ENCODE data around the gene ATP2A2.
"Not testable (repeated sequence)": the region's sequence is repeated elsewhere in the genome, so short reads cannot be mapped to it uniquely, and the experiment has no call there.

ATP2A2 gene

GRCh38 chr12:110354172-110354780 lies 73.2 kb downstream of the ATP2A2 start:
- Histone ChIP-seq H3K9ac (ENCODE audit: low read depth, low read length, poor library complexity) (no peak overlapping the region), H4K8ac (ENCODE audit: low read depth, low read length) (no peak overlapping the region), H4K91ac (ENCODE audit: low read depth, low read length, poor library complexity) (no peak overlapping the region), H3K14ac (ENCODE audit: low read length) (no peak overlapping the region), H3K4ac (ENCODE audit: low read length) (no peak overlapping the region), H2BK15ac (ENCODE audit: low read length) (no peak overlapping the region), H3K4me3 (ENCODE audit: low read length in 2 of 2) (no peak overlapping the region), H3K4me2 (ENCODE audit: insufficient read depth, low read length, poor library complexity, severe bottlenecking) (no peak overlapping the region), H3K4me1 (ENCODE audit: control insufficient read depth in 2 of 2, insufficient read depth in 1 of 2, low read depth in 1 of 2, low read length in 2 of 2) (no peaks in the 10 kb centered on the region), H3K79me1 (ENCODE audit: low read depth, low read length) (no peaks in the 10 kb centered on the region), H3K23ac (ENCODE audit: low read depth, low read length, poor library complexity) (peak overlapping the region; percentile 13), H3K18ac (ENCODE audit: low read length) (no peak overlapping the region), H3K36me3 (replicated peaks in 1 of 2; ENCODE audit: control insufficient read depth in 2 of 2, insufficient read depth in 2 of 2, low read length in 2 of 2) (peaks cover 9 to 34% of the 10 kb centered on the region in 2 donors), H2BK5ac (ENCODE audit: low read length) (no peak overlapping the region), H2AFZ (ENCODE audit: low read length) (no peak overlapping the region), H3K27me3 (ENCODE audit: control insufficient read depth in 3 of 3, insufficient read depth in 3 of 3, low read depth in 1 of 3, low read length in 3 of 3) (no peaks in the 10 kb centered on the region), H2BK120ac (ENCODE audit: low read depth, low read length) (no peak overlapping the region), H3K27ac (replicated peaks; ENCODE audit: low read length) (no peak overlapping the region), H2AK5ac (ENCODE audit: low read depth, low read length) (no peak overlapping the region), H3K9me3 (replicated peaks in 1 of 2; ENCODE audit: control insufficient read depth in 2 of 2, insufficient read depth in 1 of 2, low read depth in 1 of 2, low read length in 2 of 2) (no peaks in the 10 kb centered on the region), H2BK12ac (ENCODE audit: low read length) (no peak overlapping the region)
- WGBS, 2 donors (ENCODE audit: extremely low coverage in 2 of 2, insufficient read length in 2 of 2, insufficient replicate concordance in 1 of 2), result no CpG with 5 or more reads among the region's 7 CpGs
- no peak for DNase-seq (ENCODE audit: low spot score)

- H3K14ac ChIP-seq (ENCODE audit: low read length), result no peak overlapping the region
- DNase-seq (ENCODE audit: low spot score), result no peak
- H3K4me2 ChIP-seq (ENCODE audit: insufficient read depth, low read length, poor library complexity, severe bottlenecking), result no peak overlapping the region
- H2BK5ac ChIP-seq (ENCODE audit: low read length), result no peak overlapping the region
- no peak overlapping the region for H4K8ac ChIP-seq (ENCODE audit: low read depth, low read length)
- H2BK15ac ChIP-seq (ENCODE audit: low read length), result no peak overlapping the region
- H4K91ac ChIP-seq (ENCODE audit: low read depth, low read length, poor library complexity), result no peak overlapping the region
- no peak overlapping the region for H3K4ac ChIP-seq (ENCODE audit: low read length)
- H3K4me3 ChIP-seq (ENCODE audit: low read length in 2 of 2), result no peak overlapping the region
- H2BK120ac ChIP-seq (ENCODE audit: low read depth, low read length), result no peak overlapping the region
- H3K27ac ChIP-seq (replicated peaks; ENCODE audit: low read length), result no peak overlapping the region
- H3K79me1 ChIP-seq (ENCODE audit: low read depth, low read length), result no peaks in the 10 kb centered on the region
- H3K23ac ChIP-seq (ENCODE audit: low read depth, low read length, poor library complexity), result no peak overlapping the region
- peaks cover 1 to 26% of the 10 kb centered on the region in 2 donors for H3K36me3 ChIP-seq (replicated peaks in 1 of 2; ENCODE audit: control insufficient read depth in 2 of 2, insufficient read depth in 2 of 2, low read length in 2 of 2)
- H3K9me3 ChIP-seq (replicated peaks in 1 of 2; ENCODE audit: control insufficient read depth in 2 of 2, insufficient read depth in 1 of 2, low read depth in 1 of 2, low read length in 2 of 2), result no peaks in the 10 kb centered on the region
- no CpG with 5 or more reads among the region's 3 CpGs for WGBS, 2 donors (ENCODE audit: extremely low coverage in 2 of 2, insufficient read length in 2 of 2, insufficient replicate concordance in 1 of 2)
- H3K18ac ChIP-seq (ENCODE audit: low read length), result no peak overlapping the region
- H2AK5ac ChIP-seq (ENCODE audit: low read depth, low read length), result no peak overlapping the region
- no peak overlapping the region for H2AFZ ChIP-seq (ENCODE audit: low read length)
- H3K27me3 ChIP-seq (ENCODE audit: control insufficient read depth in 3 of 3, insufficient read depth in 3 of 3, low read depth in 1 of 3, low read length in 3 of 3), result no peaks in the 10 kb centered on the region
- H3K9ac ChIP-seq (ENCODE audit: low read depth, low read length, poor library complexity), result no peak overlapping the region
- no peak overlapping the region for H2BK12ac ChIP-seq (ENCODE audit: low read length)
- no peaks in the 10 kb centered on the region for H3K4me1 ChIP-seq (ENCODE audit: control insufficient read depth in 2 of 2, insufficient read depth in 1 of 2, low read depth in 1 of 2, low read length in 2 of 2)
Observed at GRCh38 chr12:110355073-110355472, 74.0 kb downstream of the ATP2A2 start.

- not testable (repeated sequence) for DNase-seq (ENCODE audit: low spot score); H2BK12ac ChIP-seq (ENCODE audit: low read length); H3K4me2 ChIP-seq (ENCODE audit: insufficient read depth, low read length, poor library complexity, severe bottlenecking); H3K14ac ChIP-seq (ENCODE audit: low read length); H3K18ac ChIP-seq (ENCODE audit: low read length); H3K27ac ChIP-seq (replicated peaks; ENCODE audit: low read length); H4K8ac ChIP-seq (ENCODE audit: low read depth, low read length); H3K9ac ChIP-seq (ENCODE audit: low read depth, low read length, poor library complexity); H2AK5ac ChIP-seq (ENCODE audit: low read depth, low read length); H2AFZ ChIP-seq (ENCODE audit: low read length); H2BK120ac ChIP-seq (ENCODE audit: low read depth, low read length); H2BK15ac ChIP-seq (ENCODE audit: low read length); H3K4me1 ChIP-seq (ENCODE audit: control insufficient read depth in 2 of 2, insufficient read depth in 1 of 2, low read depth in 1 of 2, low read length in 2 of 2); H3K79me1 ChIP-seq (ENCODE audit: low read depth, low read length); H3K27me3 ChIP-seq (ENCODE audit: control insufficient read depth in 3 of 3, insufficient read depth in 3 of 3, low read depth in 1 of 3, low read length in 3 of 3); H3K9me3 ChIP-seq (replicated peaks in 1 of 2; ENCODE audit: control insufficient read depth in 2 of 2, insufficient read depth in 1 of 2, low read depth in 1 of 2, low read length in 2 of 2); H4K91ac ChIP-seq (ENCODE audit: low read depth, low read length, poor library complexity); H3K4me3 ChIP-seq (ENCODE audit: low read length in 2 of 2); H3K23ac ChIP-seq (ENCODE audit: low read depth, low read length, poor library complexity); H3K36me3 ChIP-seq (replicated peaks in 1 of 2; ENCODE audit: control insufficient read depth in 2 of 2, insufficient read depth in 2 of 2, low read length in 2 of 2); H2BK5ac ChIP-seq (ENCODE audit: low read length); H3K4ac ChIP-seq (ENCODE audit: low read length)
- WGBS, 2 donors (ENCODE audit: extremely low coverage in 2 of 2, insufficient read length in 2 of 2, insufficient replicate concordance in 1 of 2), result no CpG with 5 or more reads among the region's 8 CpGs
Observed at GRCh38 chr12:110358384-110359097, 77.5 kb downstream of the ATP2A2 start.

- peaks cover 0 to 2% of the 10 kb centered on the region in 2 donors for H3K4me1 ChIP-seq (ENCODE audit: control insufficient read depth in 2 of 2, insufficient read depth in 1 of 2, low read depth in 1 of 2, low read length in 2 of 2)
- H3K79me1 ChIP-seq (ENCODE audit: low read depth, low read length), result no peaks in the 10 kb centered on the region
- no peaks in the 10 kb centered on the region for H3K27me3 ChIP-seq (ENCODE audit: control insufficient read depth in 3 of 3, insufficient read depth in 3 of 3, low read depth in 1 of 3, low read length in 3 of 3)
- H3K36me3 ChIP-seq (replicated peaks in 1 of 2; ENCODE audit: control insufficient read depth in 2 of 2, insufficient read depth in 2 of 2, low read length in 2 of 2), result no peaks in the 10 kb centered on the region
- no peak overlapping the region for H3K4me2 ChIP-seq (ENCODE audit: insufficient read depth, low read length, poor library complexity, severe bottlenecking)
- no peak overlapping the region for H4K91ac ChIP-seq (ENCODE audit: low read depth, low read length, poor library complexity)
- no peak overlapping the region for H3K4ac ChIP-seq (ENCODE audit: low read length)
- H3K14ac ChIP-seq (ENCODE audit: low read length), result no peak overlapping the region
- no peak overlapping the region for H2BK5ac ChIP-seq (ENCODE audit: low read length)
- no peak overlapping the region for H3K4me3 ChIP-seq (ENCODE audit: low read length in 2 of 2)
- no peak overlapping the region for H3K23ac ChIP-seq (ENCODE audit: low read depth, low read length, poor library complexity)
- no peak overlapping the region for H2BK12ac ChIP-seq (ENCODE audit: low read length)
- no peak overlapping the region for H4K8ac ChIP-seq (ENCODE audit: low read depth, low read length)
- H3K18ac ChIP-seq (ENCODE audit: low read length), result no peak overlapping the region
- no CpG with 5 or more reads among the region's 1 CpG for WGBS, 2 donors (ENCODE audit: extremely low coverage in 2 of 2, insufficient read length in 2 of 2, insufficient replicate concordance in 1 of 2)
- H2AK5ac ChIP-seq (ENCODE audit: low read depth, low read length), result no peak overlapping the region
- no peak overlapping the region for H2BK120ac ChIP-seq (ENCODE audit: low read depth, low read length)
- H2BK15ac ChIP-seq (ENCODE audit: low read length), result no peak overlapping the region
- H2AFZ ChIP-seq (ENCODE audit: low read length), result no peak overlapping the region
- H3K9ac ChIP-seq (ENCODE audit: low read depth, low read length, poor library complexity), result no peak overlapping the region
- no peak for DNase-seq (ENCODE audit: low spot score)
- no peaks in the 10 kb centered on the region for H3K9me3 ChIP-seq (replicated peaks in 1 of 2; ENCODE audit: control insufficient read depth in 2 of 2, insufficient read depth in 1 of 2, low read depth in 1 of 2, low read length in 2 of 2)
- H3K27ac ChIP-seq (replicated peaks; ENCODE audit: low read length), result no peak overlapping the region
Observed at GRCh38 chr12:110361216-110361615, 80.2 kb downstream of the ATP2A2 start.

All from neuronal stem cell (in vitro differentiated cells).